ENCODE measurements around the gene TIMMDC1.

GRCh38 chr3:119497820-119498185 lies 544 bp upstream of the TIMMDC1 start:
- TF ChIP-seq POLR2A (IDR thresholded peaks at IDR 0.05), result no peak
- TF ChIP-seq, protein P1, sequence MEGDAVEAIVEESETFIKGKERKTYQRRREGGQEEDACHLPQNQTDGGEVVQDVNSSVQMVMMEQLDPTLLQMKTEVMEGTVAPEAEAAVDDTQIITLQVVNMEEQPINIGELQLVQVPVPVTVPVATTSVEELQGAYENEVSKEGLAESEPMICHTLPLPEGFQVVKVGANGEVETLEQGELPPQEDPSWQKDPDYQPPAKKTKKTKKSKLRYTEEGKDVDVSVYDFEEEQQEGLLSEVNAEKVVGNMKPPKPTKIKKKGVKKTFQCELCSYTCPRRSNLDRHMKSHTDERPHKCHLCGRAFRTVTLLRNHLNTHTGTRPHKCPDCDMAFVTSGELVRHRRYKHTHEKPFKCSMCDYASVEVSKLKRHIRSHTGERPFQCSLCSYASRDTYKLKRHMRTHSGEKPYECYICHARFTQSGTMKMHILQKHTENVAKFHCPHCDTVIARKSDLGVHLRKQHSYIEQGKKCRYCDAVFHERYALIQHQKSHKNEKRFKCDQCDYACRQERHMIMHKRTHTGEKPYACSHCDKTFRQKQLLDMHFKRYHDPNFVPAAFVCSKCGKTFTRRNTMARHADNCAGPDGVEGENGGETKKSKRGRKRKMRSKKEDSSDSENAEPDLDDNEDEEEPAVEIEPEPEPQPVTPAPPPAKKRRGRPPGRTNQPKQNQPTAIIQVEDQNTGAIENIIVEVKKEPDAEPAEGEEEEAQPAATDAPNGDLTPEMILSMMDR (IDR thresholded peaks at IDR 0.05), result no peak
